HG02798 (cell line): ENCODE results near the gene MKNK1.

Source experiments
- ATAC-seq: cut with Tn5 transposase; IDR thresholded peaks from one replicate; pipeline ENCODE4 v1.9.1; 2021; ENCODE audit warnings: mild to moderate bottlenecking; ENCODE audit not compliant: unreplicated experiment, poor library complexity

Gene MKNK1

DNA sequence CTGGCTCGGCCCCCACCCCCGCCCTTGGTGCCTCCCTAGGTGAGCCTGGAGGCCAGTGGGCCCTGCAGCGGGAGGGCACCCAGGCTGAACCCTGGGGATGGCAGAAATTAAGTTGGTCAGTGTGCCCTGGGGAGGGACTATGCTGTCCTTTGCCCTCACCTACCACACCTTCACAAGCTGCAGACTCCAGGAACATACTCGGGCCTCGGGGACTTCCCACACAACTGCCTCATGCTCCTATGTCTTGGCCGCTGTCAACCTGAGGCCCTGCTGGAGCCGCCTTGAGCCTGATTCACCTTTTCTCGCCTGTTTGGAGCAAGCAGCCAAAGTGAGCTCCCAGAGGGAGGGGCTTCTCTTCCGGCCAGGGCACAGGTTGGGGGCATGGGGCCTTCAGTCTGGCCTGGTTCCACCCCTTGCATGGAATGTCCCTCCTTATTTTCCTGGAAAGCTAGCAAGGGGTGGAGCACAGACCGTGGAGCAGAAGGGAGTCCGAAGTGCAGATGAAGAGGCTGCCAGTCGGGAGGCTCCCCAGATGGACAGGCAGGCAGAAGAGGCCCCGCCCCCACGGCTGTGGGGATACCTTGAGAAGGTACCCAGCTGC is 77.3 kb downstream of the MKNK1 start:
- ATAC-seq, result no peak

DNA sequence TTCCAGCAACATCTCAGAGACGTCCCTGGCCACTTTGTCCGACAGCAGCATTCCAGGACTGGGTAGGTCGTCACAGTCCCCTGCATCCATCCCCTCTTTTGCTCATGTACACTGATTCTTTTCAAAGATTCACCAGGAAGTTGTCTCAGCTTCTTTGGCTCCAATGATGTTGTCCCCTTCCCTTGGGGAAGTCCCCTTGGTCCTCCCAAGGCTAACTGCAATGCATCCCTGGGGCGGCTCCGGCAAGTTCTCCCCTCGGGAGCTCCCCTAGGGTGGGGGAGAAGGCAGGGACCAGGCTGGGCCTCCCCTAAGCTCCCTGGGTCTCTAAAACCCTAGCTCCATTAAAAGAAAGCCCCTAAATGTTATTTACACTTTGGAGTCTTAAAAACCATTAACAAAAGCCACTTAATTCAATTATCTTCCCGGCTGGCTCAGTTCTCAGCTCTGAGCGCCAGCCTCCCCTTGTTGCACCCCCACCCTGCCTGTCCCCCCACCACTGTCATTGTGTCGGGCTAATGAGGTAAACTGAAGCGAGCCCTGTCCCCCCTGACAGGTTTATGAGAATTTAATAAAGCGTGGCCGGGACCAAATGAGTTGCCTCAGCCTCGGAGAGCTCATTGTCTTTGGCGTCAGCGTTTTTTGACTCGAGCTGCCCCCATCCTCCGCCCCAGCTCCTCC is 77.9 kb downstream of the MKNK1 start:
- ATAC-seq, result no peak

DNA sequence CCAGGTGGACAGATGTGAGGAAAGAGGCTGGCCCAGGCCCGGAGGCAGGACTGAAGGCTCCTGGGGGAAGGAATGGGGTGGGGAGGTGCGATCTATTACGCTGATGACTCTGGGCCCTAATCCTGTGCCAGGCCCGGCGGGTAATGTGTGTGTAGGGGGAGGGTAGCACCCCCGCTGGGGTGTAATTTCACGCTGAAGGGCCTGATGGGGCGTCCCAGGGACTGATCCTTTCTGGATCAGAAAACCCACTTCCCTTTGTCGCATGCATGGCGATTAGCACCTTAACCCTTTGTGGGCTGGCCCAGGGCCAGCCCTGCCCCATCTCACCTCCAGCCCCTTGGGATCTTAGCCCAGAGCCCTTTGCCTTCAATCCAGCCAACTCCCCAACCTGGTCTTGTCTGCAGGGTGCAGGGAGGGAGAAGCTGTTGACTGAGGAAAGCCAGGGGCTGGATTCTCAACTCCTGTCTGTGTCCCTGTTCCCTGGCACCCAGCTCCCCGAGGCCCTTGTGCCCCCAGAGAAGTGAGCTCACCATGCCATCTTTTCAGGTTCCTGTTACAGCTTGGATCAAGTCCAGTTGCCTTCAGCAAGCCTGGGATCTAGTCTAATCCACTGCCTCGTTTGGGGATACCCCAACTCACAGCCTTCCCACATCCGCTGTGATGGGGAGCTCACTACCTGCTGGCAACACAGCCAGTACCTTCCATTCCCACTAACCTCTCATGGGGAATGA is 78.7 kb downstream of the MKNK1 start:
- ATAC-seq, result no peak

DNA sequence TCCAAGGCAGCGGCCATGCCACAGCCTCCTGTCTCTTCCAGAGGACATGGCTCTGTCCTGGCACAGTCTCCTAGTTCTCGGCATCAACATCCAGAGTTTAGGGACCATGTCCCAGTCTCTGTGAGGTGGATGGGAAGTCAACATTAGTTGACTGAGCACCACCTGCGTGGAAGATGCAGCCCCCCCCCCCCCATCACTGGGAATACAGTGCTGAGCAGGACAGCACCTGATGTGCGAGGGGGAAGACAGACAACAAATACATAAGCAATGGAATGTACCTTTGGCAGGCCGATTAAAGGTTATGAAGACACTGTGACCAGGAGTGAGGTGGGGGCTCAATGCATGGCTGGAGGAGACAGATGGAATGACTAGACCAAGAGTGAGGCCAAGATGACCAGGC is 79.2 kb downstream of the MKNK1 start:
- no peak for ATAC-seq

DNA sequence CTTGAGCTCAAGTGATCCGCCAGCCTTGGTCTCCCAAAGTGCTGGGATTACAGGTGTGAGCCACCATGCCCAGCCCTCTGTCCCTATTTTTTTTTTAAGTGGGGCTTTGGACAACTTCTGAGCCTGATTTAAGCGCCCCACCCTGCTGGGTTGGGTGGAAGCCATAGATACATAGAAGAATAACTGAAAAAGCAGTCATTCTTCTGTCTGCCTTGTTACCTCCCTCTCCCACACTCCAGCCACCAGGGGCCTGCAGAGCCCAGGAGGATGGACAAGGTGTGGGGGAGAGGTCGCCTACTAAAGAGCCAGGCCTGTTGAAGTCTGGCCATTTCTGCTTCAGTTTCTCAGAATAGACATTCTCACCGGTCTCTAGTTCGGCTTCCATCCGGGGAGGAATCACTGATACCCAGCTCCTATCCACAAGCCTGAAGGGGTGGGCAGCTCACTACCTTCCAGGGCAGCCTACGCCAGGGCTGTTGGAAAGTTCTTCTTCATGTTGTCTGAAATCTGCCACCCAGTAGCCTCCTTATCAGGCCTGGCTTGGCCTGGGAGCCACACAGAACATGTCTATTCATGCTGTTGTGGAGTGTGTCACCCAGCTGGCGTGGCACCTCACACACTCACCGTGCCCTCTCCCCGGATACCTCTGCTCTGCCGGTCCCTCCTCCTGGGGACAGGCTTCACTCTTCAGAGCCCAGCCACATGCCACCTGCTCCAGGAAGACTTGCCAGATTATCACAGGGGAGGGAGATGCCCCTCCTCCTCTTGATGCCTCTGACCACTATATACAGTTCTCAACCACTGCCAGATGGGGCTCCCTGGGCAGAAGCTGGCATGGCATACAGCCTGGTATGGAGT is 80.3 kb downstream of the MKNK1 start:
- no peak for ATAC-seq

DNA sequence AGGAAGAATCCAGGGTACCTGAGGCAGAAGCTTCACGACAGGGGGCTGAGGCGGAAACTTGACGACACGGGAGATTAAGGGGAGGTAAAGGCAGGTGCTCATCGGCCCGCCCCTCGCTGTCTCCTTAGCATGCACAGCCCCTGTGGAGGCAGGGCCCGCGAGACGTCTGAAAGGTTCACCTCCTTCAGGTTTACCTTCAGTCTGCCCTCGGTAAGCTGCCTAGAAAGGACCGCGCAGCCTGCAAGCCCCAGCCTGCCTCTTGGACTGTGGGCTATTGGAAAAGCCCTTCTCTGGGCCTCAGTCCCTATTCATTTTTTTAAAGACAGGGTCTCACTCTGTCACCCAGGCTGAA is 81.1 kb downstream of the MKNK1 start:
- ATAC-seq, result no peak

DNA sequence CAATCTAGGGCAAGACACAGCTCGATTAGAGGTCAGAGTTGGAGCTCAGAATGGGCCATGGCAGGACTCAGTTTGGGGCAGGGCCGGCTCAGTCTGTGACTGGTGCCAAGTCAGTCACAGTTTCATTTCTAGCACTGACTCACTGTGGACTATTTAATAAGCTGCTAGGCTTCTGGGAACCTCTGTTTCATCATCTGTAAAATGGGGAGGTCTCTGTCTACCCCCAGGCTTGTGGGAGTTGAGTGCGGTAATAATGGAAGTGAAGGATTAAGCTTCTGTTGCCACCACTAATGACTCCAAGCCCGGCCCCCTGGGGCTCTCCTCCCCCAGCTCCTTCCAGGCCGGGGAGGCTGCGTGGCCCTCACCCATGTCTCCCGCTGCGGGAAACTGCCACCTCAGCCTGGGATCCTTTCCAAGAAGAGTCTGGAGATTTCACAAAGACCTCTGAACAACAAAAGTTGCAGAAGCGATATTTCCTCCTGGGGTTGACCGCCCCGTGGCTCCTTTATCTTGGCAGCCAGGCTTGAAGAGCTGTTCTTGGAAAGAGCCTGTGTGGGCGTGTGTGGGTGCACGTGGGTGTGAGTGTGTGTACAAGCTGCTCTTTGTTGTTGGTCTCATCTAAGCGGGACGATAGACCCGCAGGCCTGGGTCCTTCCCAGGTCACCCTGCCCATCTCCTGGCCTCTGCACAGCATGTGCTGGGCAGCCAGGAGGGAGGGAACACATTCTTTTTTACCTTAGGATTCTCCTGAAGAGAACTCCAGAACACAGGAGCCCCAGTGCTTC is 81.7 kb downstream of the MKNK1 start:
- ATAC-seq, result peak; percentile 59

DNA sequence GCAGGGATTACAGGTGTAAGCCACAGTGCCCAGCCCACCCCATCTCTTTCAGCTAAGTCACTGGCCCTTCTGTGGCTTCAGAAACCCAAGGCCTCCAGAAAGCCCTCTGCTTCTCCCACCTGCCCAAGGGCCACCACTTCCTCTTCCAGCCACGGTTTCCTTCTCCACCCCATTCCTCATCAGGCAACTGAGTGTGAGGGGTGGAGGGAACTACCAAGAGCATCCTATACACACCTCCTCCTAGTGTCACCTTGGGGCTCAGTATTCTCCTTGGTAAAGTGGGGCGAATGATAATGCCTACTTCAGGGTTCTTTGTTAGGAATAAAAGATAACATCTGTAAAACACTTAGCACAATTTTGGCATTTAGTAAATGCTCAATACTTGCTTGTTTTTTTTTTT is 82.7 kb downstream of the MKNK1 start:
- ATAC-seq, result no peak

DNA sequence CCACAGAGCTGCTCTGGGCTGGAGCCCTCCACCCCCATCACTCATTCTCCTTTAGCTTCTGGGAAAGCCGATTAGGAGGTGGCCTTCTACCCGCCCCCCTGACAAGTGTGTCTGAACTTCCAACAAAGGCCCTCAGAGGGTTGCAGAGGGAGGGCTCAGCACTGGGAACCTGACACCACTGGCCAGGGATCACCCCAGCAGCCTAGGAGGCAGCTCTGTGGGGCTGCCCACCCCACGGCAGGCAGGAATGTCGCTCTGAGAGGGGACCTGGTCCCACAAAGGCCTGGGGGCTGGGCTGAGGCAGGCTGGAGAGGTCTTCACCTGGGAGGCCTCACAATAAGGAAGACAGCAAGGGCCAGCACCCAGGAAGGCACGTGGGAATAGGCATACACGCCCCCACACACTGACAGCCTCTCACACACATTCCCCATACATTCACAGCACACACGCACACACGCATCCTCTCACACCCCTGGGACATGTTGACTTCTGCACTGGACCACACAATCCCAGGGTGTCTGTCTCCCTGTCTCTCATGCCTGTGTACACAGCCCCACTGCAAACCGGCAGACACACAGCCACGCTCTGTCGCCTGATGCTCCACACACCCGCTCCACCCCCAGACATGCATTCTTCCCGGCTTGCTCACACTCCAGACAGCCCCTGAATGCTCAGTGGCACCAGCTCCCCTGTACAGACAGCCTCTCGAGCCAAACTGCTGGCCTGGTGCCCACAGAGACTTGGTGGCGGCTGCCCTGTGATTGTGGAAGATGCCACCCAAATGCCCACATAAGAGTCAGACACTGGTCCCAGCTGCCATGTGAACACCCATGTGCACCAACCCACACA is 83.8 kb downstream of the MKNK1 start:
- ATAC-seq, result no peak

DNA sequence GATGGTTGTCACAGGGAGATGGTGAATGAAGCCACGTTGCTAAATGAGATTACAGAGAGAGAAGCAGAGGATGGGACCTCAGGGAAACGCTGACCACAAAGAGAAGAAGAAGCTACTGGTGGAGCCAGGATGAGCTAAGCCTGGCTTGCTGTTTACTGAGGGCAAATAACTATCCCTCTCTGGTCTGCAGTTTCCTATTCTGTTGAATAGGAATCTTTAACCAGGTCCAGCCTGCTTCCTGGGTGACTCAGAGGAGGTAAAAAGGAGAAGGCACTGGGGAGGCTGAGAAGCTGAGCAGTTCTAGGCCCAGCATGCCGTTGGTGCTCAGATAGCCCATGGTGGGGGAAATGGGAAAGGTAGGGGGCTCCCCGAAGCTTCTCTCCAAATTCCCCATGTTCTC is 84.9 kb downstream of the MKNK1 start:
- ATAC-seq, result no peak

DNA sequence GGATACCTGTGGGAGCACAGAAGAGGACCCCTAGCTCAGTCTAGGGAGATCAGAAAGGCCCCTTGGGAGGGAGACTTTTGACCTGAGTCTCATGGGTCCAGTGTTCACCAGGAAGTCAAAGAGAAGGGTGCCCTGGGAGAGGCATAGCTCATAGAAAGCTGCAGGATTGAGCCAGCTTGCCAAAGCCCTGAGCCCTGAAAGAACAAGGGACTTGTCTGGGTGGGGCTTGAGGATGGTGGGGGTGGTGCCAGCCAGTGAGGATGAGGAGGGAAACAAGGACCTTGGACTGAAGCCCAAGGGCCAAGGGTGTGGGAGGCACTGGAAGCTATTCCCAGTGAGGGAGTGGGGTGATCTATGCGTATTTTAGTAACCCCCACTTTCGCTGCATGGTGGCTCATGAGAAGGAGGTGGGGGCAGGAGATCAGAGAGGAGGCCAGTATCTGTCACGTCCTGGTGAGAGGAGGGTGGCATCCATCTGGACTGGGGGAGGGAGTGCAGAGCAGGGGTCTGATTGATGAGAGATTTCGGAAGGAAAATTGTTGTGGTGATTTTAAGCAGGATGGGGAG is 86.1 kb downstream of the MKNK1 start:
- no peak for ATAC-seq

DNA sequence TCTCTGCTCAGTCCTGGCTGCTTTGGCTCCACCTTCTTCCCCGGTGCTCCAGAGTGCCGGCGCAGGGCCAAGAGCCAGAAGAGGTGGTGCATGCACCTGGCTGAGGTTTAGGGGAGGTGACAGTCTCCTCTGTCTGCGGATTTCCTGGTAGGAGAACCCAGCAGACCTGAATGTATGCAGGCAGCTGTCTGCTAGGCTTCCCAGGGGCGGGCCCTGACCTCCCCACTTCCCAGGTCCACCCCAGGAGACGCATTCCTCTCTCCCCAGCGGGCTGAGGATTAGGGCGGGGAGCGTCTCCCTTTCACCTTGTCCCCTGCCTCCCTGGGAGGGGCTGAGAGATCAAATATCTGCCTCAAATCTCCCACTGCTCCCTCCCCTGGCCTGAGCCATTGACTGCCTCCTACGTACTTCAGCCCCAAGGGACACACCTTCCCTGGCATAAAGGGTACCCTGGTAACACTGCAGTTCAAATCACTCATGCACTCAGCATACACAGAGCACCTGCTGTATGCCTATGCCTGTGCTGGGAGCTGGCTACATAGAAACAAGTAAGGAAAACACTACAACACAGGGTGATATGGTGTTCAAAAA is 87.0 kb downstream of the MKNK1 start:
- ATAC-seq, result no peak

DNA sequence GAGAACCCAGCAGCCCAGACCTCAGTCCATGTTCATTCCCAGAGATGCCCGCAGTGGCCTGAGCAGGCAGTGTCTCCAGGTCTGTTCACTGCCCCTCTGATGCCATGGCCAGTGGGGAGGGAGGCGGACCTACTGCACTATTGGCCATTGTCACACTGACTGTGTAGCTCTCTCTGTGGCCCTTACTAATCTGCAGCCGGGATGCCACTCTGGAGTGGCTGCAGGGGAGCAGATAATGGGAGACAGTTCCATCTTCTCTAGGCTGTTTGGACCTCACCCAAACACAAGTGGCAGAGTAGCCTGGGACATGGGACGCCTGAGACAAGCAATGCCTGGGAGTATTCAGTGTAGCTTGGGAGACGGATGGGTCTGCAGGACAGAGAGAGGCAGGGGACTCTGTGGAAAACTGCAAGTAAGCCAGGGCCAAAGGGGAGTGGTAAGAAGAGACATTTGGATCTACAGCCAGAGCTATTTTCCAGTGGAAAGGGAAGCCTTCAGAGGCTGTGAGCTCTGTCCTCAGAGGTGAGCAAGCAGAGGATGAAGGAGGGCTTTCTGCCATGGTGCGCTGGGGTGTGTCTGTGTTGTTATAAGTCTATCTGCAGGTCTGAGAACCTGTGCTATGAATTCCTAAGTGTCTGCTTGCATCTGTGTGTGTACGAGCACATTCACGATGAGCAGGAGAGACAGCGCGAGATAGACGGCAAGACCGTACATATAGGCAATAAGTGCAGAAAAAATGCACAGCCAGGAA is 87.7 kb downstream of the MKNK1 start:
- no peak for ATAC-seq

DNA sequence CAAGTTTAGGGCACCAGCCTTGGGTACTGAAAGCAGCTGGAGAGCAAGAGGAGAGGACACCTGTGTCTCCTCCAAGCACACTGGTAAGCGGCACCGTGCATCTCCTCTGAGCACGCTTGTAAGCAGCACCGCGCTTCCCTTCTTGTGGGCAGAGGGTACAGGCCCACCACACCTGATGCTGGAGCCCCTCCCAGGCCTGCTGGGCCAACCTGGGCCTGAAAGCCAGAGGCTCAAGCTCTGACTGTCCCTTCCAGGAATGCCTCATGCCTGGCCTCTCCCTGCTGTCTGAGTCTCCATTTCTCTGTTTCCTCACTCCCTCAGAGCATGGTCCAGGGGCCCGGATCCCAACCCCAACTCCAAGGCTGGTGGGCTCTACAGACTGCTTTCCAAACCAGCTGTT is 88.5 kb downstream of the MKNK1 start:
- no peak for ATAC-seq

DNA sequence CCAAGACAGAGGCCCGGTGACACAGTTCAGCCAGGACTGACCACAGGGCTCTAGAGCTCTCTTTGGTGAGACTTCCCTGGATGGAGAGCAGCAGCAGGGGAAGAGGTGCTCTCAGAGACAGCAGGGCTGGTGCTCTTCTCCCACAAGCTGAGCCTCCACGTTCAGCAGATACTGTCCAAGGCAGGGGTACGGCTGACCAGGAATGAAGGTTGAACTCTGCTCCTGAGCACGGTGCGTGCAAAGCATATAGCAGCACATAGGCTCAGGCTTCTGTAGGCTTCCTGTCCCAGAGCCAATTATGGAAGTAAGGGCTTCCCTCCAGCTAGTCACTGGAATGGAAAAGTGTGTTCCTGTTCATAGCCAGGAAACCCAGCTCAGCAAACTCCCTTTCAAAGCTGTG is 90.5 kb downstream of the MKNK1 start:
- no peak for ATAC-seq

DNA sequence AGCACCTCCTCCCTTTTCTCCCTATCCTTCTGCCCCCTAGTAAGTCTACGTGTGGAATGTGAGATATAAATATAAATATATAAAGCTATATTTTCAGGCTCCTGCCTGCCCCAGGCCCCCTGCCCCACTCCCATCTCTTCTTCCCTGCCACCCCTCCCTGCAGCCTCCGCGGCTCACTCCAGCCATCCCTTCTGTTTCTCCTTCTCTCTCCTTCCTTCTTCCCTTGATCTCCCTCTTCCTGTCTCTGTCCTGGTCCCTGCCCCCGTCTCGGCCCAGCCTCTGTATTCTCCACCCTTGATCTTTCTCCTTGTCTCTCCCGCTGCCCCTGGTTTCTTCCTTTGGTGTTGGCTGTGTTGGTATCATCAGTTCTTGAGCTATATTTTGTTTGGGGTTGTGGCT is 91.3 kb downstream of the MKNK1 start:
- no peak for ATAC-seq

DNA sequence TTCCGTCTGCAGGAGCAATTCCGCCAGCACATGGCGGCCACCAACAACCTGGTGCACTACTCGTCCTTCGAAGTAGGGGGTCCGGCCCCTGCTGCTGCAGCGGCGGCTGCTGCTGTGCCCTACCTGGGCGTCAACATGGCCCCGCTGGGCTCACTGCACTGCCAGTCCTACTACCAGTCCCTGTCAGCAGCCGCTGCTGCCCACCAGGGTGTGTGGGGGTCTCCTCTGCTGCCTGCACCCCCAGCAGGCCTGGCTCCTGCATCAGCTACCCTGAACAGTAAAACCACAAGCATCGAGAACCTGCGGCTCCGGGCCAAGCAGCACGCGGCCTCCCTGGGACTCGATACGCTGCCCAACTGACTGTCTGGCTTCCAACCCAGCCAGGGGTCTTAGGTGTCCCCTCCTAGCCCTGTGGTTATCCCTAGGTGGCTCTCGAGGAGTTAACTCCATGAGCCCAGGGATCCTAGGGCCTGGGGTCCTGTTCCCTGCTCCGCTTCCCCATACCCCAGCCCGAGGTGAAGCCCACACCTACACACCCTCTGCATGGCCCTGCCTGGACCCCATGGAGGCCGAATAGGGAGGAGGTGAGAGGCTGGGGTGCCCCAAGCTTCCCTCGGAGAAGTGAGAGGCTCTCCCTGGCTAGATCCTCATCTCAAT is 91.8 kb downstream of the MKNK1 start:
- ATAC-seq, result no peak

DNA sequence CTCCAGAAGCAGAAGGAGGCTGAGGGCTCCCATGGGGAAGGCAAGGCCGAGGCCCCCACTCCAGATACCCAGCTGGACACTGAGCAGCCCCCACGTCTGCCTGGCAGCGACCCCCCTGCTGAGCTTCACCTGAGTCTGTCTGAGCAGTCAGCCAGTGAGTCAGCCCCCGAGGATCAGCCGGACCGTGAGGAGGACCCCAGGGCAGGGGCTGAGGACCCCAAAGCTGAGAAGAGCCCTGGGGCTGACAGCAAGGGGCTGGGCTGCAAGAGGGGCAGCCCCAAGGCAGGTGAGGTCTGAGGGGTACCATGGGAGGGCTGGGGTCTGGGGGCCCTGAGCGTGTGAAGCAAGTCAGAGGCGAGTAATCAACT is 93.1 kb downstream of the MKNK1 start:
- ATAC-seq, result no peak
